K562 (cell line): ENCODE results near the gene SLC26A2. TPM values are rescaled to one million over a fixed set of nuclear protein-coding genes. Genes with fewer than 3 reads are reported as not detected.

ENCODE experiments used
- ATAC-seq: fragments of 200-7000 bp; cut with Tn5 transposase; 3 replicates; pipeline ENCODE4 v1.9.1; 2020; ENCODE audit warnings: moderate library complexity
- BruUV-seq: library from RNA; stranded (reverse); fragments of 400-500 nt; replicated peaks from 2 replicates; lab custom pipeline; 2021; lab: Mats Ljungman, UMichigan
- CTCF ChIA-PET: fragments of 300-600 bp; formaldehyde crosslinking; extraction: SDS; loops from one replicate; lab custom pipeline; 2021; ENCODE audit warnings: low intra/inter-chr PET ratio; lab: Yijun Ruan, JAX
- POLR2A ChIA-PET: fragments of 300-600, 350-650 bp; sonication (Branson Sonifier 250); formaldehyde crosslinking; extraction: SDS; loops from one replicate; lab custom pipeline; 2021; ENCODE audit warnings: antibody characterized with exemption, inconsistent platforms; lab: Yijun Ruan, JAX
- DNase-seq, 4 experiments: peaks; one replicate each; pipeline versions ENCODE4 v3.0.0 to v3.0.0-alpha.2; 2011 to 2018; ENCODE audit warnings: low spot score in 3 of 4, mixed read lengths in 3 of 4; ENCODE audit errors: extremely low read depth in 1 of 4
- FAIRE-seq: peaks from 2 replicates; lab custom pipeline; 2011; peaks lifted over from hg19 to GRCh38; lab: Jason Lieb, UNC
- H2AFZ ChIP-seq: 2 replicates; pipeline ENCODE4 v1.6.0; 2011; ENCODE audit warnings: low read depth, low read length, control low read depth, inconsistent platforms
- H3K27ac ChIP-seq: fragments of 200-600 bp; 3 replicates; pipeline ENCODE4 v1.8.0; 2011; ENCODE audit warnings: low read depth, mild to moderate bottlenecking, control low read depth, inconsistent platforms, low read length, moderate library complexity, mixed read lengths; ENCODE audit errors: extremely low read depth
- H3K27me3 ChIP-seq, 2 experiments: fragments of 300-600 bp in 1 of 2; 2 replicates in 1 of 2; 3 replicates in 1 of 2; pipeline versions ENCODE4 v1.6.0 to v1.8.0; 2011; ENCODE audit warnings: inconsistent platforms in 2 of 2, low read length in 2 of 2, mild to moderate bottlenecking in 1 of 2, mixed read lengths in 1 of 2, moderate library complexity in 1 of 2; ENCODE audit not compliant: control insufficient read depth in 2 of 2, insufficient read depth in 2 of 2
- H3K36me3 ChIP-seq: fragments of 300-600 bp; 3 replicates; pipeline ENCODE4 v1.8.0; 2011; ENCODE audit warnings: mild to moderate bottlenecking, low read length, inconsistent platforms; ENCODE audit not compliant: control insufficient read depth, insufficient read depth
- H3K4me1 ChIP-seq, 2 experiments: fragments of 200-600 bp in 1 of 2; replicated peaks in 1 of 2; 2 replicates in 1 of 2; 3 replicates in 1 of 2; pipeline versions ENCODE4 v1.5.1 to v1.8.0; 2011; ENCODE audit warnings: inconsistent platforms in 2 of 2, low read length in 2 of 2, mild to moderate bottlenecking in 1 of 2, mixed read lengths in 1 of 2, moderate library complexity in 1 of 2; ENCODE audit not compliant: control insufficient read depth in 2 of 2, insufficient read depth in 2 of 2
- H3K4me2 ChIP-seq: 2 replicates; pipeline ENCODE4 v1.6.1; 2011; ENCODE audit warnings: low read length, control low read depth, inconsistent platforms, mixed read lengths; ENCODE audit not compliant: insufficient read depth
- H3K4me3 ChIP-seq: fragments of 200-600 bp; sonication (generic), shearing (Covaris generic); 2 replicates; pipeline ENCODE4 v1.5.1; 2016; ENCODE audit warnings: control low read depth, inconsistent platforms
- H3K79me2 ChIP-seq: fragments of 200-600 bp; 3 replicates; pipeline ENCODE4 v1.8.0; 2011; ENCODE audit warnings: low read length, inconsistent platforms; ENCODE audit not compliant: control insufficient read depth, insufficient read depth
- H3K9ac ChIP-seq, 2 experiments: 2 replicates each; pipeline versions ENCODE4 v1.6.0 to v1.6.1; 2011; ENCODE audit warnings: low read depth in 2 of 2, low read length in 2 of 2, control low read depth in 1 of 2, inconsistent platforms in 1 of 2, mild to moderate bottlenecking in 1 of 2, mixed read lengths in 1 of 2; ENCODE audit not compliant: insufficient read depth in 1 of 2
- H3K9me1 ChIP-seq: one replicate; pipeline ENCODE4 v1.6.0; 2011; ENCODE audit warnings: inconsistent platforms, mild to moderate bottlenecking, low read length, moderate library complexity; ENCODE audit not compliant: control insufficient read depth, insufficient read depth
- H3K9me3 ChIP-seq: replicated peaks from 2 replicates; pipeline ENCODE4 v1.5.1; 2011; ENCODE audit warnings: low read depth, low read length, inconsistent platforms; ENCODE audit not compliant: control insufficient read depth, insufficient read depth
- H4K20me1 ChIP-seq: replicated peaks from 2 replicates; pipeline ENCODE4 v1.6.1; 2011; ENCODE audit warnings: low read length, inconsistent platforms, mixed read lengths; ENCODE audit not compliant: control insufficient read depth, insufficient read depth
- BHLHE40 ChIP-seq: IDR thresholded peaks from 2 replicates; pipeline ENCODE4 v1.6.1; 2011; ENCODE audit warnings: low read length, improper control_type of control experiment
- RCOR1 ChIP-seq, 2 experiments: IDR thresholded peaks; 2 replicates each; pipeline ENCODE4 v1.6.1; 2012; ENCODE audit warnings: low read depth in 2 of 2, low read length in 2 of 2, borderline replicate concordance in 1 of 2, improper control_type of control experiment in 1 of 2
- ZNF175 ChIP-seq: fragments of 200-800 bp; sonication (Bioruptor generic); IDR thresholded peaks from 2 replicates; pipeline ENCODE4 v1.6.1; 2016; ENCODE audit warnings: low read depth, mild to moderate bottlenecking, missing genetic modification characterization, missing compliant biosample characterization
- WGBS: fragments of 100-300 bp; shearing (Covaris generic); methylation state at CpG from one replicate; pipeline ENCODE4 v1.1.6; 2016; ENCODE audit warnings: low coverage, mixed read lengths; ENCODE audit not compliant: insufficient coverage; ENCODE audit errors: missing lambda C conversion rate; 5-methylcytosine and 5-hydroxymethylcytosine counted together
- in situ Hi-C: fragments of 300-500 bp; cut with MboI; formaldehyde crosslinking; loops from 4 replicates; pipeline ENCODE4 v1.15.0; 2018; ENCODE audit warnings: inconsistent platforms, mixed read lengths
- intact Hi-C: fragments of 100-400 bp; cut with micrococcal nuclease; formaldehyde crosslinking; loops from 2 replicates; pipeline ENCODE4 v1.14.2; 2022
- polyA plus RNA-seq, 8 experiments: library from polyadenylated mRNA; depleted of rRNA in 4 of 8; stranded (reverse) in 5 of 8; unstranded in 3 of 8; fragments of >200 nt; fragmentation: Nextera tagmentation in 2 of 8; fragmentation: Illumina TruSeq in 1 of 8; extraction: Ambion mirVana in 2 of 8; extraction: Trizol in 1 of 8; gene quantifications; 2 replicates each; pipeline versions ENCODE4 v1.2.1 to v1.2.3, GENCODE V29; 2011 to 2014; ENCODE audit warnings: inconsistent platforms in 1 of 8, missing spikeins in 1 of 8
- total RNA-seq, 7 experiments: library from RNA; depleted of rRNA in 6 of 7; stranded (reverse); fragments of >200 nt in 6 of 7; fragmentation: Illumina TruSeq in 2 of 7; extraction: Trizol in 2 of 7; gene quantifications; 2 replicates each; pipeline versions ENCODE4 v1.2.1 to v1.2.3, GENCODE V29; 2011 to 2021; ENCODE audit warnings: low replicate concordance in 1 of 7
- TF ChIP-seq, protein P1 (sequence below): fragments of 450-650 bp; formaldehyde crosslinking; IDR thresholded peaks from 2 replicates; pipeline ENCODE4 v1.4.0; 2020; ENCODE audit warnings: mild to moderate bottlenecking, mixed read lengths

SLC26A2 gene
- total and polyA plus RNA-seq, 9 of the 15 experiments (the other 6 are each of a cell fraction or from before 2014, with no cell fraction given) = 1.1 to 6.3 (median 3.6) TPM

DNA sequence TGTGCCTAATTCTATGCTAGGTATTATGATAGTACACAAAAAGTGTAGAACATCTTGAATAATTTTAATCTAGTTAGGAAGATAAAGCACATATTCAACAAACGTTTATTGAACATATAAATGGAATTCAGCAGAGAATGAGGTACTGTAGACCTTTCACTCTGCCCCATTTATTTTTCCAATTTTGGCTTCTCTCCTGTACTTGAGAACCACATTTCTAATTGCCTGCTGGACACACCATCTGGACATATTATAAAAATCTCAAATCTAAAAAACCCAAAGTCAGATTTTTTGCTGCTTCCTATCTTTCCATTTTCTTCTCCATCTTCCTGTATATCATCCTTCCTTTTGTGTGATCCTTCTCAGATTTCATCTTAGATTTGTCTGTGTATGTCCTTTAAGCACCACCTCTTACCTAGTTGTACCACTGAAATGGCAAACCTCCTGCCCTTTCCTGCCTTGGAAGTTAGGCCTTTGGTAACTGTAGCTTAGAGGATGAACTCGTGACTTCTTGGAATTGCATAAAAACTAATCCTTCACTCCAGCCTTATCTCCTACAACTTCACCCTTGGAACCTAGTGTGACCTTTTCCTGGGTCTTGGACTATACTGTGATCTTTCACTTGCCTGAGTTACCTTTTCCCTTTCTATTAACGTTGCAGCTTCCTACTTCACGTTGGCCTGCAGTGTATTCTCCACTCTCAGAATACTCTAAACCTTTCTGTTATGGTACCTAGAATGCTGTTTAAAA is 8.8 kb downstream of the SLC26A2 start:
- ATAC-seq (no peak), FAIRE-seq (no peak), DNase-seq (no peak)
- Histone ChIP-seq H3K4me2 (no peak overlapping the region), H3K27me3 (no peaks in the 10 kb centered on the region), H3K27ac (no peak overlapping the region), H3K4me3 (no peak overlapping the region), H4K20me1 (no peaks in the 10 kb centered on the region), H3K9ac (no peak overlapping the region), H3K9me3 (no peaks in the 10 kb centered on the region), H3K36me3 (no peaks in the 10 kb centered on the region), H2AFZ (no peak overlapping the region), H3K79me2 (no peaks in the 10 kb centered on the region), H3K4me1 (peaks cover 0 to 9% of the 10 kb centered on the region in 2 experiments; a peak in 3 of 5 replicates), H3K9me1 (no peaks in the 10 kb centered on the region)
- peak in 1 of 2 experiments; percentile 48; a peak in 1 of 4 replicates for TF ChIP-seq RCOR1 (IDR thresholded peaks at IDR 0.05; ENCODE audit: borderline replicate concordance in 1 of 2, low read depth in 2 of 2, low read length in 2 of 2)
- no peak for TF ChIP-seq ZNF175 (CRISPR knock-in tag)
- TF ChIP-seq BHLHE40 = peak; percentile 39
- TF ChIP-seq, protein P1, sequence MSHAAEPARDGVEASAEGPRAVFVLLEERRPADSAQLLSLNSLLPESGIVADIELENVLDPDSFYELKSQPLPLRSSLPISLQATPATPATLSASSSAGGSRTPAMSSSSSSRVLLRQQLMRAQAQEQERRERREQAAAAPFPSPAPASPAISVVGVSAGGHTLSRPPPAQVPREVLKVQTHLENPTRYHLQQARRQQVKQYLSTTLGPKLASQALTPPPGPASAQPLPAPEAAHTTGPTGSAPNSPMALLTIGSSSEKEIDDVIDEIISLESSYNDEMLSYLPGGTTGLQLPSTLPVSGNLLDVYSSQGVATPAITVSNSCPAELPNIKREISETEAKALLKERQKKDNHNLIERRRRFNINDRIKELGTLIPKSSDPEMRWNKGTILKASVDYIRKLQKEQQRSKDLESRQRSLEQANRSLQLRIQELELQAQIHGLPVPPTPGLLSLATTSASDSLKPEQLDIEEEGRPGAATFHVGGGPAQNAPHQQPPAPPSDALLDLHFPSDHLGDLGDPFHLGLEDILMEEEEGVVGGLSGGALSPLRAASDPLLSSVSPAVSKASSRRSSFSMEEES (CRISPR knock-in tag) = peak; percentile 50
- POLR2A ChIA-PET = interaction anchor here (1.1 to 3.1 kb wide), 2 partner anchors 9 to 31 kb away, joined by 3 to 10 read pairs; partner anchors contain the start of genes SLC26A2 and TIGD6
- in situ Hi-C loops = loop anchor here (10.0 kb wide), 1 partner anchor 115 kb away; no protein-coding TSS in a partner anchor
- CTCF ChIA-PET = no interaction called here
- 17% methylated on average over 4 of the region's 4 CpGs for WGBS
- intact Hi-C loops = no loop called here
- BruUV-seq = no TSS peak
